Lung (tissue), 12 donors: ENCODE results near the gene PIK3R3. TPM values are rescaled to one million over a fixed set of nuclear protein-coding genes. Genes with fewer than 3 reads are reported as not detected.
A peak's percentile ranks its signal among the peaks of the same experiment; 100 is the strongest.

Experiments used
- ATAC-seq: fragments of 200-7000 bp; cut with Tn5 transposase; one replicate; pipeline ENCODE4 v1.9.1; 2020; ENCODE audit warnings: moderate number of reproducible peaks; ENCODE audit not compliant: insufficient read depth, low FRiP score
- DNase-seq, 3 donors: peaks; one replicate each; pipeline ENCODE4 v3.0.0-alpha.2; 2013 to 2017
- H3K27ac ChIP-seq, 2 donors: one replicate each; pipeline ENCODE4 v1.5.1; 2013; ENCODE audit warnings: mild to moderate bottlenecking in 2 of 2, moderate library complexity in 2 of 2, control low read depth in 1 of 2, inconsistent platforms in 1 of 2, low read depth in 1 of 2, low read length in 1 of 2
- H3K27me3 ChIP-seq, 3 donors: one replicate each; pipeline ENCODE4 v1.5.1; 2013; ENCODE audit warnings: low read length in 2 of 3; ENCODE audit not compliant: control insufficient read depth in 3 of 3, insufficient read depth in 3 of 3
- H3K36me3 ChIP-seq, 4 donors: one replicate each; pipeline ENCODE4 v1.5.1; 2013; ENCODE audit warnings: low read length in 4 of 4, mild to moderate bottlenecking in 1 of 4, moderate library complexity in 1 of 4; ENCODE audit not compliant: control insufficient read depth in 4 of 4, insufficient read depth in 4 of 4
- H3K4me1 ChIP-seq, 5 donors: one replicate each; pipeline ENCODE4 v1.5.1; 2013; ENCODE audit warnings: low read length in 5 of 5, mild to moderate bottlenecking in 2 of 5, moderate library complexity in 1 of 5; ENCODE audit not compliant: control insufficient read depth in 5 of 5, insufficient read depth in 5 of 5
- H3K4me3 ChIP-seq: one replicate; pipeline ENCODE4 v1.5.1; 2013; ENCODE audit warnings: mild to moderate bottlenecking, control low read depth, moderate library complexity
- H3K9ac ChIP-seq, 2 donors: one replicate each; pipeline ENCODE4 v1.5.1; 2013; ENCODE audit warnings: low read length in 2 of 2, control low read depth in 1 of 2; ENCODE audit not compliant: insufficient read depth in 1 of 2
- H3K9me3 ChIP-seq, 4 donors: one replicate each; pipeline ENCODE4 v1.5.1; 2013; ENCODE audit warnings: low read length in 3 of 4, mild to moderate bottlenecking in 1 of 4, moderate library complexity in 1 of 4; ENCODE audit not compliant: control insufficient read depth in 4 of 4, insufficient read depth in 3 of 4
- CTCF ChIP-seq: IDR thresholded peaks from 2 replicates; pipeline ENCODE4 v1.5.1; 2012; ENCODE audit warnings: mild to moderate bottlenecking; ENCODE audit errors: control extremely low read depth, extremely low read depth
- WGBS, 2 donors: extraction: QIAGEN DNeasy Blood & Tissue Kit; methylation state at CpG; one replicate each; pipeline ENCODE4 v1.1.7; 2013; 5-methylcytosine and 5-hydroxymethylcytosine counted together
- polyA plus RNA-seq, 2 donors: library from polyadenylated mRNA; stranded (reverse); fragments of 200-250 nt; gene quantifications; one replicate each; pipeline ENCODE4 v1.2.1, GENCODE V29; 2013
- total RNA-seq, 2 donors: library from RNA; depleted of rRNA in 1 of 2; stranded (reverse); fragments of >200 nt in 1 of 2; gene quantifications; one replicate each; pipeline ENCODE4 v1.2.1, GENCODE V29; 2014 to 2021
- donor health status: control.
- donor health status: control.
- donor health status: Bipolar disorder and iron deficiency.
- donor health status: healthy.
- donor health status: DM: yes; HTN: yes; CAD: no.

PIK3R3 gene
- total and polyA plus RNA-seq, 4 donors, result 9.1 to 36.7 (median 17.1) TPM

- peak overlapping the region in 1 of 2 donors; percentile 43 for H3K27ac ChIP-seq
- WGBS, 2 donors, result 79 to 83% methylated on average over 1 of the region's 1 CpG
- TF ChIP-seq CTCF, result no peak
- DNase-seq, result no peak
- peaks cover 0 to 27% (median 4%) of the 10 kb centered on the region in 5 donors for H3K4me1 ChIP-seq
- H3K36me3 ChIP-seq, result no peaks in the 10 kb centered on the region
- no peak overlapping the region for H3K4me3 ChIP-seq
- no peaks in the 10 kb centered on the region for H3K27me3 ChIP-seq
- H3K9ac ChIP-seq, result no peak overlapping the region
- ATAC-seq, result no peak
- no peaks in the 10 kb centered on the region for H3K9me3 ChIP-seq
Observed at GRCh38 chr1:46168477-46168876, 36.0 kb upstream of the PIK3R3 start.

GRCh38 chr1:46166521-46167462, 34.4 kb upstream of the PIK3R3 start:
- DNase-seq (peak; percentile 51 to 80 (median 54)), ATAC-seq (peak; percentile 24)
- peaks cover 0 to 19% (median 4%) of the 10 kb centered on the region in 5 donors for H3K4me1 ChIP-seq
- H3K4me3 ChIP-seq, result peak overlapping the region; percentile 25
- peak overlapping the region; percentile 61 to 85 for H3K27ac ChIP-seq
- 4 to 5% methylated on average over 47 of the region's 47 CpGs for WGBS, 2 donors
- H3K9me3 ChIP-seq, result no peaks in the 10 kb centered on the region
- no peak for TF ChIP-seq CTCF
- no peaks in the 10 kb centered on the region for H3K36me3 ChIP-seq
- no peaks in the 10 kb centered on the region for H3K27me3 ChIP-seq
- H3K9ac ChIP-seq, result peak overlapping the region; percentile 40 to 51

- ATAC-seq, result no peak
Observed at GRCh38 chr1:46160212-46160611, 27.8 kb upstream of the PIK3R3 start.

More at GRCh38 chr1:46160212-46160611, 27.8 kb upstream of the PIK3R3 start:
- H3K27ac ChIP-seq, result no peak overlapping the region
- TF ChIP-seq CTCF, result no peak
- no peaks in the 10 kb centered on the region for H3K36me3 ChIP-seq
- H3K27me3 ChIP-seq, result no peaks in the 10 kb centered on the region
- no peaks in the 10 kb centered on the region for H3K9me3 ChIP-seq
- WGBS, 2 donors, result 96 to 100% methylated on average over 1 of the region's 1 CpG
- no peak overlapping the region for H3K9ac ChIP-seq
- no peak overlapping the region for H3K4me3 ChIP-seq
- no peaks in the 10 kb centered on the region for H3K4me1 ChIP-seq
- no peak for DNase-seq
